ENCODE results near the gene RMND5B. TPM values are rescaled to one million over a fixed set of nuclear protein-coding genes. Genes with fewer than 3 reads are reported as not detected.
A peak's percentile ranks its signal among the peaks of the same experiment; 100 is the strongest.
"Not testable (repeated sequence)": the region's sequence is repeated elsewhere in the genome, so short reads cannot be mapped to it uniquely, and the experiment has no call there.

Gene RMND5B
- total RNA-seq, 4 donors from 2014 or later: 32.9 to 49.3 (median 48.2) TPM

GRCh38 chr5:178196986-178197385 lies 66.2 kb downstream of the RMND5B start:
- Histone ChIP-seq H3K36me3 (no peaks in the 10 kb centered on the region), H3K27me3 (no peaks in the 10 kb centered on the region), H3K9me3 (no peaks in the 10 kb centered on the region), H3K4me3 (replicated peaks in 1 of 3) (no peak overlapping the region), H3K27ac (no peak overlapping the region), H3K4me1 (no peaks in the 10 kb centered on the region)
- 84 to 92% methylated on average over 7 to 8 of the region's 8 CpGs for WGBS, 2 donors
- DNase-seq: peak in 1 of 2 donors; percentile 13
- intact Hi-C loops (cut with DNase I): no loop called here
- TF ChIP-seq POLR2A (IDR thresholded peaks at IDR 0.05) (no peak), CTCF (IDR thresholded peaks at IDR 0.05) (peak in 3 of 6 experiments; percentile 18 to 42 (median 30))

- H3K9me3 ChIP-seq; H3K36me3 ChIP-seq; H3K27ac ChIP-seq; intact Hi-C loops (cut with DNase I); H3K27me3 ChIP-seq; H3K4me1 ChIP-seq; H3K4me3 ChIP-seq (replicated peaks in 1 of 3); DNase-seq: not testable (repeated sequence)
- 74 to 84% methylated on average over 10 to 11 of the region's 11 CpGs for WGBS, 2 donors
Observed at GRCh38 chr5:178198151-178198550, 67.3 kb downstream of the RMND5B start.

- TF ChIP-seq POLR2A (IDR thresholded peaks at IDR 0.05) (no peak), CTCF (IDR thresholded peaks at IDR 0.05) (no peak)
- no peaks in the 10 kb centered on the region for H3K27me3 ChIP-seq
- DNase-seq: no peak
- intact Hi-C loops (cut with DNase I): no loop called here
- 88% methylated on average over 9 to 11 of the region's 11 CpGs for WGBS, 2 donors
- H3K4me1 ChIP-seq: no peaks in the 10 kb centered on the region
- no peak overlapping the region for H3K27ac ChIP-seq
- no peaks in the 10 kb centered on the region for H3K36me3 ChIP-seq
- H3K4me3 ChIP-seq (replicated peaks in 1 of 3): no peak overlapping the region
- H3K9me3 ChIP-seq: no peaks in the 10 kb centered on the region
Observed at GRCh38 chr5:178198706-178199105, 67.9 kb downstream of the RMND5B start.

- H3K9me3 ChIP-seq: no peaks in the 10 kb centered on the region
- 84 to 87% methylated on average over 12 of the region's 12 CpGs for WGBS, 2 donors
- DNase-seq: no peak
- no peak overlapping the region for H3K27ac ChIP-seq
- no peaks in the 10 kb centered on the region for H3K36me3 ChIP-seq
- no peak for TF ChIP-seq CTCF (IDR thresholded peaks at IDR 0.05)
- no peak for TF ChIP-seq POLR2A (IDR thresholded peaks at IDR 0.05)
- intact Hi-C loops (cut with DNase I): no loop called here
- no peaks in the 10 kb centered on the region for H3K27me3 ChIP-seq
- H3K4me3 ChIP-seq (replicated peaks in 1 of 3): no peak overlapping the region
- H3K4me1 ChIP-seq: no peaks in the 10 kb centered on the region
Observed at GRCh38 chr5:178199581-178200434, 69.0 kb downstream of the RMND5B start.

Other genes starting within 250 kb of the RMND5B start
- gene PROP1, start 134.8 kb upstream of the RMND5B start, total RNA-seq: not detected
- 1 to 10 TPM; 3.9 to 6.4 (median 5.6) TPM for gene N4BP3, start 17.5 kb upstream of the RMND5B start, total RNA-seq
- 100 to 1,000 TPM; 109 to 257 (median 177) TPM for gene NHP2, start 22.9 kb downstream of the RMND5B start, total RNA-seq
- not detected for gene GMCL2, start 56.4 kb downstream of the RMND5B start, total RNA-seq
- 100 to 1,000 TPM in 2 of 4 donors, 10 to 100 TPM in 2; 65.0 to 111 (median 90.4) TPM for gene HNRNPAB, start 73.5 kb downstream of the RMND5B start, total RNA-seq
- 10 to 100 TPM; 61.7 to 90.9 (median 76.0) TPM for gene PHYKPL, start 101.8 kb downstream of the RMND5B start, total RNA-seq